GM12873 (cell line): ENCODE data around the gene STOML1.

Experiments
- TF ChIP-seq, protein P1 (sequence below): IDR thresholded peaks from 2 replicates; pipeline ENCODE4 v1.5.1; 2012; ENCODE audit warnings: low read depth, mild to moderate bottlenecking, moderate library complexity, low read length, control low read depth; ENCODE audit not compliant: insufficient read depth; ENCODE audit errors: missing control alignments

STOML1 gene

DNA sequence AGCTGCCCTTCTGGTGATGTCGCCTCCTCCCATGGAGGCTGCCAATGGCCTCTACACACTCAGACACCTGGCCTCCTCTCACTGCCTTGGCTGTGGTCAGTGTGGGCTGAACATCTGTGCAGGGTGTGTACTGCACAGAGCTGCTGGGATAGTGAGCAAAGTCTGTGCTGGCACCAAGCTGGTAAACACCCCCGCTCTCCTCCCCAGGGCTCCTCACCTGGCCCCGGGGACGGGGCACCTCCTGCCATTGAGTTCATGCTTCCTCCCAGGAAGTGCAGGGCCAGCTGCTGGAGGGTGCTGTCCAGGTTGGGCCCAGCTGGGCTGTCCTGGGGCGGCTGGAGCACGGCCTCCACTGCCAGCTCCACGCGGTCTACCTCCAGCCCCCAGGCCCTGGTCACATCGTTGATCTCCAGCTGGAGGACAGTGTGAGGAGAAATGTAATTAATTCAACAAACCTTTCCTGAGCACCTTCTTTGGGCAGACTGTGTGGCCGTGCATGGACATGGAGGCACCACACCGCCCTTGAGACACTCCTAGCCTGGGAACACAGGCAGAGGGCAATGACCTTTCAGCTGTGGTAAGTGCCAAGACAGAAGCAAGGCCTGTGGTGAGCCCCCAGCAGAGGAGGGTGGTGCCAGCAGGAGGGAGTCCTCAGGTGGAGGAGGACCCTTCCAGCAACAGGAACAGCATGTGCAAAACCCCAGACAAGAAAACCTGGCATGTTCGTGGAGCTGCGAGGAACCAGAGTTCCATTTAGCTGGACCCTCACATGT is 6.8 kb downstream of the STOML1 start:
- TF ChIP-seq, protein P1, sequence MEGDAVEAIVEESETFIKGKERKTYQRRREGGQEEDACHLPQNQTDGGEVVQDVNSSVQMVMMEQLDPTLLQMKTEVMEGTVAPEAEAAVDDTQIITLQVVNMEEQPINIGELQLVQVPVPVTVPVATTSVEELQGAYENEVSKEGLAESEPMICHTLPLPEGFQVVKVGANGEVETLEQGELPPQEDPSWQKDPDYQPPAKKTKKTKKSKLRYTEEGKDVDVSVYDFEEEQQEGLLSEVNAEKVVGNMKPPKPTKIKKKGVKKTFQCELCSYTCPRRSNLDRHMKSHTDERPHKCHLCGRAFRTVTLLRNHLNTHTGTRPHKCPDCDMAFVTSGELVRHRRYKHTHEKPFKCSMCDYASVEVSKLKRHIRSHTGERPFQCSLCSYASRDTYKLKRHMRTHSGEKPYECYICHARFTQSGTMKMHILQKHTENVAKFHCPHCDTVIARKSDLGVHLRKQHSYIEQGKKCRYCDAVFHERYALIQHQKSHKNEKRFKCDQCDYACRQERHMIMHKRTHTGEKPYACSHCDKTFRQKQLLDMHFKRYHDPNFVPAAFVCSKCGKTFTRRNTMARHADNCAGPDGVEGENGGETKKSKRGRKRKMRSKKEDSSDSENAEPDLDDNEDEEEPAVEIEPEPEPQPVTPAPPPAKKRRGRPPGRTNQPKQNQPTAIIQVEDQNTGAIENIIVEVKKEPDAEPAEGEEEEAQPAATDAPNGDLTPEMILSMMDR, result no peak

DNA sequence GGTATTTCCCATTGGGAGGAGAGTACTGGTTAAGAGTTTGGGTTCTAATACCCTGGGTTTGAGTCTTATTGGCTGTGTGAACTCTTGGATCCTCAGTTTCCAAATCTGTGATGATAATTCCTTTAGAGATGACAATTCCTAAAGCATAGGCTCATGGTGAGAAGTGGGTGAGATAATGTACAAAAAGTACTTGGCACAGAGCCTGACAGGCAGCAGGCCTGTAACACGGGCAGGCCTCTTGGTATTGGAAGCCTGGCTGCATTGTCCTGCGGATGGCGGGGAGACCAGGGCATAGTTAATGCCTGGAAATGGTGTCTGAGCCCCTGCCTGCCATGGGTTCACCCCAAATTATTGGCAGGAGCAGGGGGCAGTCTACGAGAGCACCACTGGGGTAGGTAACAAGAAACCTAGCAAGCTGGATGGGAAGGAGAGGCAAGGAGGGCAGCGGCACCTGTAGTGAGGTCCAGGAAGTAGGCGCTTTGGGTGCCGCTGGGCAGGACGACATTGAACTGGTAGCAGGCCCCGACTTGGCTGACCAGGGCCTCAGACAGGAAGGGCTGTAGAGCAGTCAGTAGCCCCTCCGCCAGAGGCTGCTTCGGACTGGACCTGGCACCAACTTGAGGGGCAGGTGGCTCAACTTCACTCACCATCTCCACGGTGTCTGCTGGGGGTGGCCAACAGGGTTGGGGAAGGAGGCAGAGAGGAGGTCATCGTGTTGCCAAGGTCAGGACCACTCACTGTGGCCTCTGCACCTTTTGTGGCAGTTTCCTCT is 7.7 kb downstream of the STOML1 start:
- TF ChIP-seq, protein P1, result no peak

DNA sequence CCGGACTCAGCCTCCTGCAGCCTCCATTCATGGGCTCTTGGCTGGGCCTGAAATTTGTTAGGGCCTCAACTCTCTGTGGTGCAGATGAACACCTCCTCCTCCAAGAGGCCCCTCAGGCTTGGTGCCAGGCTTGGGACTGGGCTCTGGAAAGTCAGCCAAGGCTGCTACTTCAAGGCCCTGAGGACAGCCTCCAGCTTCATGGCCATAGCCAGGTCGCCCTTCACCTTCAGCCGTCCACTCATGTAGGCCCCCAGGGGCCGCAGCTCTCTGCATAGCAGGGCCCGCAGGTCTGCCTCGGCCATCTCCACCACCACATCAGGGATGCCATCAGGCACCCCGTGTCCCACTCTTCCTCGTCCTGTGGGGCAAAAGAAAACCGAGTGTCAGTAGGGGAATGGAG is 8.3 kb downstream of the STOML1 start:
- TF ChIP-seq, protein P1, result no peak

DNA sequence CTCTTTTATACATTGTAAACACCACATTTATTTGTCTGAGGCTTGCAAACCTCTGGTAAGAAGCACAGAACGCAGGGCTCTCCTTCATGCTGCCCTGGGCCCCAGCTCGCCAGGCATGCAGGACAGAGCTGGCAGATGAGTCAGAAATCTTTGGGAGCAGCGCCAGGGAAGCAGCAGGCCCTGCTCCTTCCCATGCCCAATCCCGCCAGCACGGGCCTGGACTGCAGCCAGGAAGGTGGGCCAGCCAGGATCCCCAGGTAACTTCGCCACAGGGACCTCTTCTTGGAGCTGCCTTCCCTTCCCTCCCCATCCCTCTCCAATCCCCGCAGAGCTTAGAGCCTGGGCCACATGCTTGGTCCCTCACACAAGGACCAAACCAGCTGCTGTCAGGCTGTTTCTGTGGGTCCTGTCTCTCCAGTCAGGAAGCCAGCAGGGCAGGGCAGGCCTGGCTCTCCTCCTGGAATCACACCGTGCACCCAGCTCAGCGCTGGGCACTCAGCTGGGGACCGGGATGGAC is 8.8 kb downstream of the STOML1 start:
- TF ChIP-seq, protein P1, result no peak

DNA sequence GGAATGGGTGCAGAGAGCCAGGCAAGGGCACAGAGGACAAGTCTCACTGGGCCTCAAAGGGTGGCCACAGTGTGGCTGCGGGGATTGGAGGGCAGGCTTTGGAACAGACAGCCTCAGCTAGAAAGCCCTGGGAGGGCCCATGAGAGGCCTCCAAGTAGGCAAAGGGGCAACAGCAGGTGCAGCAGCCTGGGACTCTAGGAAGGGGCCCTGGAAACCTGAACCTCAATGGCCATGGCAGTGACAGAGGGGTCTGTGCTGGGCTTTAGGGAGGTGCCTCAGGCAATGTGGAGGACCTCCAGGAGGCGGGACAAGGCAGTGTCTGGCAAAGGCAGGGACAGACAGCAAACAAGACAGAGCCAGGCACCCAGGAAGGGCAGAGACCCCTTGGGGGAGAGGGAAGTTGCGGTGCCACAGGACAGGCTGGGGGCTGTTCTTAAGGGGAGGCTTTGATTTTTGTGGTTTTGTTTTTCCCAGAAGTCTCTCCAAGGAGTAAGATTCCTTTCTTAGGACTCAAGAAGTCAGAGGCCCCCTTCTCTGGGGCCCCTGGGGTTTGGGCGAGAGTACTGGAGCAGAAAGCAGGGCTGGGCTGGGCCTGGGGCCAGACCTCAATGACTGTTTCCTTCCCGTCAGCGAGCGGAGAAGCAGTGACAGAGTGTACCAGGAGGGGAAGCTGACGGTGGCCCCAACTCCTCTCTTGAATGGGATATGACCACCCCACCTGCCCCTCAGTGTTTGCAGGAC is 9.7 kb downstream of the STOML1 start:
- TF ChIP-seq, protein P1, result no peak

DNA sequence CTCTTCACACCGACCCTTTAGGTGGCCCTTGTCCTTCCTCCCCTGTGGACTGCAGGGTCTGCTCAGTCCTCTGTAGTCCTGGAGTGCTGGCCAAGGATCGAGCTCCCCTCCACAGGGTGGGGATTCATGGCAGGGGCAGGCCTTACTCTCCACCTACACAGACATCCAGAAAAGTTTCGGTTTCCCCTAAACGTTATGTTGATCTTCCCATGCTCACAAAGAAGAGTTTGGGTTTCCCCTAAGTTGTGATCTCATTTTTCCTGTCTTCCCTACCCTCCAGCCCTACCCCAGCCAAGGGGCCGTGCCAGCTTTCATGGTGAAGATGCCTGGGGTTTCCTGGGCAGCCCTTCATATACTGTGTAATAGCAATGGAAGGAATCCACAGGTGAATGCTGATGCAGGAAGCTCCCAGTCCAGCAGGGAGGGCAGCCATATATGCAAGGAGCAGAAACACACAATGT is 10.3 kb downstream of the STOML1 start:
- TF ChIP-seq, protein P1, result no peak
